Sigmoid colon (tissue), 4 donors: ENCODE data around the gene ATG2A.

ENCODE experiments used
- POLR2A ChIP-seq, 2 donors: fragments of 450-650 bp; IDR thresholded peaks; one replicate each; pipeline ENCODE4 v1.6.1; 2016; ENCODE audit warnings: antibody characterized with exemption in 2 of 2, mild to moderate bottlenecking in 2 of 2, moderate library complexity in 2 of 2
- POLR2AphosphoS5 ChIP-seq, 4 donors: sonication (generic); formaldehyde crosslinking; IDR thresholded peaks; one replicate each; pipeline ENCODE4 v1.6.1; 2017; ENCODE audit warnings: antibody characterized with exemption in 4 of 4
- TF ChIP-seq, protein P1 (sequence below), 4 experiments: fragments of 450-650 bp in 3 of 4; fragments of 200-600 bp in 1 of 4; IDR thresholded peaks; one replicate each; pipeline ENCODE4 v1.5.1; 2016 to 2019; ENCODE audit warnings: antibody characterized with exemption in 4 of 4, mild to moderate bottlenecking in 3 of 4, moderate library complexity in 2 of 4

DNA sequence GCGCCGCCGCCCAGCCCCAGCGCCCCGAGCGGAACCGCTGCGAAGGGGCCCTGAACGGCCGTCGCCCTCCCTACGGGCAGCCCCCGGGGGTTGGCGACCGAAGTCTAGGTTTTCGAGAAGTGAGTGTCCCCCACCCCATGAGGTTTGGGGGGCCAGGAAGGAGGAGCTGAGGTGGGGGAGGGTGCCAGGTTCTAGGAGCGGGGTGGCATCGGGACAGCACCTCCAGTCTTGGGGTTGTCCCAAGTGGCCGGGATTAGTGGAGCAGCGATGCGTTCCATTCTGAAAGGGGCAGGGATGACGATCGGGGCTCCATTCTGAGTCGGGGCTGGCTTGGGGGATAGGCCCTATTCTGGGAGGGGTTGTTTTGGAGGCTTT lies 7.9 kb upstream of the ATG2A start:
- no peak for TF ChIP-seq POLR2AphosphoS5 (IDR thresholded peaks at IDR 0.05)
- TF ChIP-seq, protein P1, sequence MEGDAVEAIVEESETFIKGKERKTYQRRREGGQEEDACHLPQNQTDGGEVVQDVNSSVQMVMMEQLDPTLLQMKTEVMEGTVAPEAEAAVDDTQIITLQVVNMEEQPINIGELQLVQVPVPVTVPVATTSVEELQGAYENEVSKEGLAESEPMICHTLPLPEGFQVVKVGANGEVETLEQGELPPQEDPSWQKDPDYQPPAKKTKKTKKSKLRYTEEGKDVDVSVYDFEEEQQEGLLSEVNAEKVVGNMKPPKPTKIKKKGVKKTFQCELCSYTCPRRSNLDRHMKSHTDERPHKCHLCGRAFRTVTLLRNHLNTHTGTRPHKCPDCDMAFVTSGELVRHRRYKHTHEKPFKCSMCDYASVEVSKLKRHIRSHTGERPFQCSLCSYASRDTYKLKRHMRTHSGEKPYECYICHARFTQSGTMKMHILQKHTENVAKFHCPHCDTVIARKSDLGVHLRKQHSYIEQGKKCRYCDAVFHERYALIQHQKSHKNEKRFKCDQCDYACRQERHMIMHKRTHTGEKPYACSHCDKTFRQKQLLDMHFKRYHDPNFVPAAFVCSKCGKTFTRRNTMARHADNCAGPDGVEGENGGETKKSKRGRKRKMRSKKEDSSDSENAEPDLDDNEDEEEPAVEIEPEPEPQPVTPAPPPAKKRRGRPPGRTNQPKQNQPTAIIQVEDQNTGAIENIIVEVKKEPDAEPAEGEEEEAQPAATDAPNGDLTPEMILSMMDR (IDR thresholded peaks at IDR 0.05), result no peak
- TF ChIP-seq POLR2A (IDR thresholded peaks at IDR 0.05), result no peak
